Activated CD8-positive, alpha-beta memory T cell treated with anti-CD3 and anti-CD28 coated beads for 4 hours (primary cell): ENCODE measurements around the gene ACVR1B.
A peak's percentile ranks its signal among the peaks of the same experiment; 100 is the strongest.

Source experiments
- DNase-seq, 2 donors: peaks; one replicate each; pipeline ENCODE4 v3.0.0-alpha.2; 2020; ENCODE audit warnings: low read depth in 2 of 2

Gene ACVR1B

GRCh38 chr12:52004042-52004648 lies 52.6 kb downstream of the ACVR1B start:
- DNase-seq = no peak

- no peak for DNase-seq
These were observed 53.9 kb downstream of the ACVR1B start for GRCh38 chr12:52005218-52005902.

GRCh38 chr12:52005903-52006703 lies 54.6 kb downstream of the ACVR1B start:
- peak in 1 of 2 donors; percentile 22 for DNase-seq

GRCh38 chr12:52006726-52007157 lies 55.2 kb downstream of the ACVR1B start, which contains the start of gene TAMALIN:
Gene TAMALIN, plus strand, starts transcription at chr12:52006946. Its CDS starts 74 bp downstream, at chr12:52007020.
- DNase-seq = peak; percentile 67 to 70

- peak in 1 of 2 donors; percentile 23 for DNase-seq
These were observed 55.8 kb downstream of the ACVR1B start for GRCh38 chr12:52007158-52007921.

GRCh38 chr12:52007982-52008510 lies 56.5 kb downstream of the ACVR1B start:
- DNase-seq = no peak

GRCh38 chr12:52009081-52009751 lies 57.7 kb downstream of the ACVR1B start:
- no peak for DNase-seq

GRCh38 chr12:52010152-52010622 lies 58.7 kb downstream of the ACVR1B start:
- no peak for DNase-seq

- DNase-seq = no peak
These were observed 59.4 kb downstream of the ACVR1B start for GRCh38 chr12:52010692-52011601.

- no peak for DNase-seq
These were observed 60.2 kb downstream of the ACVR1B start for GRCh38 chr12:52011602-52012214.

- no peak for DNase-seq
These were observed 62.3 kb downstream of the ACVR1B start for GRCh38 chr12:52013626-52014310.

- DNase-seq = no peak
These were observed 63.4 kb downstream of the ACVR1B start for GRCh38 chr12:52014567-52015530.

- DNase-seq = no peak
These were observed 64.1 kb downstream of the ACVR1B start for GRCh38 chr12:52015532-52016041.

- DNase-seq = no peak
These were observed 67.1 kb downstream of the ACVR1B start for GRCh38 chr12:52018433-52019112.

- DNase-seq = no peak
These were observed 67.7 kb downstream of the ACVR1B start for GRCh38 chr12:52019113-52019770.
